ENCODE data around the gene PGBD5. TPM values are rescaled to one million over a fixed set of nuclear protein-coding genes. Genes with fewer than 3 reads are reported as not detected.

Gene PGBD5
- total RNA-seq, 2 experiments from 2014 or later = not detected

- no TSS peak for BruUV-seq (replicated peaks)
- Histone ChIP-seq H3K9me2 (ENCODE audit: insufficient read depth, low read length) (no peaks in the 10 kb centered on the region), H4K20me1 (ENCODE audit: insufficient read depth, low read length) (no peaks in the 10 kb centered on the region), H3K36me3 (ENCODE audit: insufficient read depth, low read length) (no peaks in the 10 kb centered on the region), H3K9me3 (ENCODE audit: low read length) (peaks cover 10% of the 10 kb centered on the region; the same call in 1 of the 2 replicates), H3K79me2 (ENCODE audit: insufficient read depth, low read depth, low read length) (no peaks in the 10 kb centered on the region), H3K4me2 (ENCODE audit: low read length) (no peak overlapping the region), H2AFZ (ENCODE audit: low read length) (no peak overlapping the region), H3K4me3 (ENCODE audit: low read depth, low read length, poor library complexity, severe bottlenecking) (no peak overlapping the region), H3K27ac (ENCODE audit: low read depth, low read length, poor library complexity, severe bottlenecking) (no peak overlapping the region), H3K4me1 (ENCODE audit: insufficient read depth, low read length, poor library complexity, severe bottlenecking) (no peaks in the 10 kb centered on the region)
- POLR2A ChIA-PET = interaction anchor here (0.6 to 1.2 kb wide), 2 partner anchors 12 to 531 kb away, joined by 3 read pairs; no protein-coding TSS in a partner anchor
- intact Hi-C loops (cut with micrococcal nuclease; ENCODE audit: unreplicated experiment) = no loop called here
- no peak for DNase-seq (ENCODE audit: low spot score)
- TF ChIP-seq EZH2phosphoT487 (IDR thresholded peaks at IDR 0.05; ENCODE audit: borderline replicate concordance, low read depth, low read length) = no peak
- TF ChIP-seq CTCF (conservative IDR thresholded peaks at IDR 0.05; ENCODE audit: low read length) = no peak
- CTCF ChIA-PET (ENCODE audit: unreplicated experiment) = no interaction called here
These were observed 49.8 kb downstream of the PGBD5 start for GRCh38 chr1:230376296-230376695.

- no TSS peak for BruUV-seq (replicated peaks)
- Histone ChIP-seq H3K9me2 (ENCODE audit: insufficient read depth, low read length) (no peaks in the 10 kb centered on the region), H4K20me1 (ENCODE audit: insufficient read depth, low read length) (no peaks in the 10 kb centered on the region), H3K4me2 (ENCODE audit: low read length) (no peak overlapping the region), H3K27ac (ENCODE audit: low read depth, low read length, poor library complexity, severe bottlenecking) (no peak overlapping the region), H3K9me3 (ENCODE audit: low read length) (peaks cover 10% of the 10 kb centered on the region; the same call in 1 of the 2 replicates), H3K4me1 (ENCODE audit: insufficient read depth, low read length, poor library complexity, severe bottlenecking) (no peaks in the 10 kb centered on the region), H3K36me3 (ENCODE audit: insufficient read depth, low read length) (no peaks in the 10 kb centered on the region), H3K79me2 (ENCODE audit: insufficient read depth, low read depth, low read length) (no peaks in the 10 kb centered on the region), H3K4me3 (ENCODE audit: low read depth, low read length, poor library complexity, severe bottlenecking) (no peak overlapping the region), H2AFZ (ENCODE audit: low read length) (no peak overlapping the region)
- ChIA-PET CTCF (ENCODE audit: unreplicated experiment) (no interaction called here), POLR2A (interaction anchor here (0.6 to 1.2 kb wide), 4 partner anchors 12 to 423 kb away, joined by 3 to 4 read pairs (median 3); no protein-coding TSS in a partner anchor)
- no peak for DNase-seq (ENCODE audit: low spot score)
- intact Hi-C loops (cut with micrococcal nuclease; ENCODE audit: unreplicated experiment) = no loop called here
- TF ChIP-seq CTCF (conservative IDR thresholded peaks at IDR 0.05; ENCODE audit: low read length) (no peak), EZH2phosphoT487 (IDR thresholded peaks at IDR 0.05; ENCODE audit: borderline replicate concordance, low read depth, low read length) (no peak)
These were observed 50.4 kb downstream of the PGBD5 start for GRCh38 chr1:230375780-230376179.

GRCh38 chr1:230375147-230375546 lies 51.0 kb downstream of the PGBD5 start:
- TF ChIP-seq CTCF (conservative IDR thresholded peaks at IDR 0.05; ENCODE audit: low read length) (no peak), EZH2phosphoT487 (IDR thresholded peaks at IDR 0.05; ENCODE audit: borderline replicate concordance, low read depth, low read length) (no peak)

More at GRCh38 chr1:230375147-230375546, 51.0 kb downstream of the PGBD5 start:
- no peaks in the 10 kb centered on the region for H3K9me2 ChIP-seq (ENCODE audit: insufficient read depth, low read length)
- no peaks in the 10 kb centered on the region for H3K4me1 ChIP-seq (ENCODE audit: insufficient read depth, low read length, poor library complexity, severe bottlenecking)
- no peak overlapping the region for H3K27ac ChIP-seq (ENCODE audit: low read depth, low read length, poor library complexity, severe bottlenecking)
- peaks cover 10% of the 10 kb centered on the region; the same call in 1 of the 2 replicates for H3K9me3 ChIP-seq (ENCODE audit: low read length)
- no peaks in the 10 kb centered on the region for H3K36me3 ChIP-seq (ENCODE audit: insufficient read depth, low read length)
- intact Hi-C loops (cut with micrococcal nuclease; ENCODE audit: unreplicated experiment) = no loop called here
- no TSS peak for BruUV-seq (replicated peaks)
- H4K20me1 ChIP-seq (ENCODE audit: insufficient read depth, low read length) = no peaks in the 10 kb centered on the region
- no peak overlapping the region for H3K4me3 ChIP-seq (ENCODE audit: low read depth, low read length, poor library complexity, severe bottlenecking)
- no peak for DNase-seq (ENCODE audit: low spot score)
- H3K79me2 ChIP-seq (ENCODE audit: insufficient read depth, low read depth, low read length) = no peaks in the 10 kb centered on the region
- no peak overlapping the region for H3K4me2 ChIP-seq (ENCODE audit: low read length)
- H2AFZ ChIP-seq (ENCODE audit: low read length) = no peak overlapping the region
- ChIA-PET POLR2A (interaction anchor here (0.6 kb wide), 1 partner anchor 742 kb away, joined by 3 read pairs; no protein-coding TSS in a partner anchor), CTCF (ENCODE audit: unreplicated experiment) (no interaction called here)

Measured in OCI-LY7 (cell line).